Right cardiac atrium (tissue), 5 donors: ENCODE results near the gene FGF2. TPM values are rescaled to one million over a fixed set of nuclear protein-coding genes. Genes with fewer than 3 reads are reported as not detected.

Source experiments
- ATAC-seq, 2 donors: fragments of 200-7000 bp; cut with Tn5 transposase; one replicate each; pipeline versions ENCODE4 v1.8.0 to v1.9.1; 2020; ENCODE audit warnings: moderate library complexity in 2 of 2, mild to moderate bottlenecking in 1 of 2
- DNase-seq, 3 donors: peaks; one replicate each; pipeline ENCODE4 v3.0.0-alpha.2; 2020
- H3K27ac ChIP-seq: one replicate; pipeline ENCODE4 v1.5.1; 2013; ENCODE audit warnings: mild to moderate bottlenecking, low read length, control low read depth, moderate library complexity
- H3K27me3 ChIP-seq: one replicate; pipeline ENCODE4 v1.6.1; 2013; ENCODE audit not compliant: control insufficient read depth, insufficient read depth
- H3K4me1 ChIP-seq: one replicate; pipeline ENCODE4 v1.6.1; 2013; ENCODE audit warnings: low read length; ENCODE audit not compliant: control insufficient read depth, insufficient read depth
- H3K4me3 ChIP-seq: one replicate; pipeline ENCODE4 v1.5.1; 2013; ENCODE audit warnings: low read length, control low read depth
- H3K9me3 ChIP-seq: one replicate; pipeline ENCODE4 v1.6.1; 2013; ENCODE audit warnings: low read length; ENCODE audit not compliant: control insufficient read depth
- WGBS: extraction: QIAGEN DNeasy Blood & Tissue Kit; methylation state at CpG from one replicate; pipeline ENCODE4 v1.1.7; 2013; 5-methylcytosine and 5-hydroxymethylcytosine counted together
- intact Hi-C, 4 donors: fragments of 100-400 bp; cut with DNase I; formaldehyde crosslinking; loops; one replicate each; pipeline versions ENCODE4 v1.11.0 to v1.14.0; 2022 to 2023
- polyA plus RNA-seq: library from polyadenylated mRNA; stranded (reverse); fragments of 200-250 nt; gene quantifications from one replicate; pipeline ENCODE4 v1.2.3, GENCODE V29; 2013
- total RNA-seq, 4 donors: library from RNA; stranded (reverse); fragmentation: NEBNext Ultra II Directional; extraction: Animal tissue kit (Norgen Biotek cat#: 25700); gene quantifications; one replicate each; pipeline ENCODE4 v1.2.1, GENCODE V29; 2021
- donor health status: healthy with polysubstance abuse.
- donor health status: DM: no; HTN: yes; CAD: no.
- donor health status: DM: no; HTN: no; CAD: no.
- donor health status: DM: no; HTN: yes; CAD: no; lungs with severe emphysema.
- donor health status: DM: yes; HTN: yes; CAD: no.

FGF2 gene
- total and polyA plus RNA-seq, 5 donors, result 3.5 to 10.6 (median 7.5) TPM

DNA sequence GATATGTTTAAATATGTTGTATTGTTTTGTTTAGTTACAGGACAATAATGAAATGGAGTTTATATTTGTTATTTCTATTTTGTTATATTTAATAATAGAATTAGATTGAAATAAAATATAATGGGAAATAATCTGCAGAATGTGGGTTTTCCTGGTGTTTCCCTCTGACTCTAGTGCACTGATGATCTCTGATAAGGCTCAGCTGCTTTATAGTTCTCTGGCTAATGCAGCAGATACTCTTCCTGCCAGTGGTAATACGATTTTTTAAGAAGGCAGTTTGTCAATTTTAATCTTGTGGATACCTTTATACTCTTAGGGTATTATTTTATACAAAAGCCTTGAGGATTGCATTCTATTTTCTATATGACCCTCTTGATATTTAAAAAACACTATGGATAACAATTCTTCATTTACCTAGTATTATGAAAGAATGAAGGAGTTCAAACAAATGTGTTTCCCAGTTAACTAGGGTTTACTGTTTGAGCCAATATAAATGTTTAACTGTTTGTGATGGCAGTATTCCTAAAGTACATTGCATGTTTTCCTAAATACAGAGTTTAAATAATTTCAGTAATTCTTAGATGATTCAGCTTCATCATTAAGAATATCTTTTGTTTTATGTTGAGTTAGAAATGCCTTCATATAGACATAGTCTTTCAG, 68.8 kb downstream of the FGF2 start:
- peaks cover 3% of the 10 kb centered on the region for H3K4me1 ChIP-seq
- DNase-seq (no peak), ATAC-seq (no peak)
- no peaks in the 10 kb centered on the region for H3K9me3 ChIP-seq
- intact Hi-C loops, result no loop called here
- H3K27me3 ChIP-seq, result no peaks in the 10 kb centered on the region
- no peak overlapping the region for H3K27ac ChIP-seq
- no peak overlapping the region for H3K4me3 ChIP-seq
- 32% methylated on average over 1 of the region's 1 CpG for WGBS

DNA sequence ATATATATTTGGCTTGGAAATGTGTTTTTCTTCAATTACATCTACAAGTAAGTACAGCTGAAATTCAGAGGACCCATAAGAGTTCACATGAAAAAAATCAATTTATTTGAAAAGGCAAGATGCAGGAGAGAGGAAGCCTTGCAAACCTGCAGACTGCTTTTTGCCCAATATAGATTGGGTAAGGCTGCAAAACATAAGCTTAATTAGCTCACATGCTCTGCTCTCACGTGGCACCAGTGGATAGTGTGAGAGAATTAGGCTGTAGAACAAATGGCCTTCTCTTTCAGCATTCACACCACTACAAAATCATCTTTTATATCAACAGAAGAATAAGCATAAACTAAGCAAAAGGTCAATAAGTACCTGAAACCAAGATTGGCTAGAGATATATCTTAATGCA, 69.6 kb downstream of the FGF2 start:
- H3K4me1 ChIP-seq, result peaks cover 3% of the 10 kb centered on the region
- H3K4me3 ChIP-seq, result no peak overlapping the region
- no peak for ATAC-seq
- no peaks in the 10 kb centered on the region for H3K27me3 ChIP-seq
- no peak overlapping the region for H3K27ac ChIP-seq
- DNase-seq, result no peak
- 79% methylated on average over 1 of the region's 1 CpG for WGBS
- no peaks in the 10 kb centered on the region for H3K9me3 ChIP-seq
- intact Hi-C loops, result no loop called here

DNA sequence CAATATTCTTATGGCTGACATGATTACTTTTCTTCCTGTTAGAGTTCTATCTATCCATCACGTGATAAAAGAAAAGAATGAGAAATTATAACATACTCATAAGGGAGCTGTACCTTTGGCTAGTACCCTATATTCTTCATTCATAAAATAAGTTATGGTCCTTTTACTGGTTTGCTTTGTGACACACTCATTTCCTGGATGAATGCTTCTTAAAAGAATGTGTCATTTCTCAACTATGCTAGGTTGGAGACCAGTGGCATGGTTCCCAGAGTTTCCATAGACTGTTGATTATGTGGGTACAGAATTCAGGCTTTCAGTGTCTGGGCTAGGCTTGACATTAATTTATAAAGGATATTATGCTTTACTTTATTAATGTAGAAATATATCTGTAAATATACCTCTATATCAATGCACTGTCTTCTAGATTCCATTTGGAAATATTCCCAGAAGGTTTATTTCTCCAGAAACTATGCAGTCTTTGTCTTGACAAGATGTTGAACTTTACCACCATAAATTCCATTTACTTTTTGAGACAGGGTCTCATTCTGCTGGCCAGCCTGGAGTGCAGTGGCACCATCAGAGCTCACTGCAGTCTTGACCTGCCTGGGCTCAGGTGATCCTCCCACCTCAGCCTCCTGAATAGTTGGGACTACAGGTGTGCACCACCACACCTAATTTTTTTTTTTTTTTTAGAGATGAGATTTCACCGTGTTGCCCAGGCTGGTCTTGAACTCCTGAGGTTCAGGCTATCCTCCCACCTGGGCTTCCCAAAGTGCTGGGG, 71.9 kb downstream of the FGF2 start:
- Histone ChIP-seq H3K4me3 (no peak overlapping the region), H3K27me3 (no peaks in the 10 kb centered on the region), H3K4me1 (peaks cover 3% of the 10 kb centered on the region), H3K27ac (no peak overlapping the region), H3K9me3 (no peaks in the 10 kb centered on the region)
- intact Hi-C loops, result no loop called here
- ATAC-seq (peak; percentile 76 to 78), DNase-seq (no peak)
- WGBS, result 86% methylated on average over 2 of the region's 2 CpGs

- H3K9me3 ChIP-seq, result no peaks in the 10 kb centered on the region
- H3K27me3 ChIP-seq, result no peaks in the 10 kb centered on the region
- H3K4me3 ChIP-seq, result no peak overlapping the region
- ATAC-seq, result no peak
- intact Hi-C loops, result no loop called here
- peaks cover 3% of the 10 kb centered on the region for H3K4me1 ChIP-seq
- no peak overlapping the region for H3K27ac ChIP-seq
- DNase-seq, result no peak
- WGBS, result 94% methylated on average over 7 of the region's 7 CpGs
Observed at GRCh38 chr4:122899682-122900081, 73.1 kb downstream of the FGF2 start.

DNA sequence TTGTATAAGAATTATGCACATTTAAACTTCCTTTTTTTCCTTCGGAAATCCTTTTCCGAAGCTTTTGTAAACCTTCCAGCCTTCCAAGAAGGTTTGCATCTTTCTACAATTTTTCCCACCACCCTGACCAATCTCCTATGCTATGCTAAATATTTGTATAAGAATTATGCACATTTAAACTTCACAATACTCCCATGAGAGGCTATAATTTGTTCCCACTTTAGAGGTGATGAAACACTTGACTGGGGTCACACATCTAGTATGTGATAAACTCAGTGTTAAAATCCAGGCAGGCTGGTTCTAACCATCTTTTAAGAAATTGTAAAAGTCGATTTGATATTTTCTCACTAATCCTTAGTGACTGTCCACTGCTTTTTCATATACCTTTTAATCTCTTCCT, 73.7 kb downstream of the FGF2 start:
- intact Hi-C loops, result no loop called here
- Histone ChIP-seq H3K27ac (no peak overlapping the region), H3K4me1 (peaks cover 3% of the 10 kb centered on the region), H3K4me3 (no peak overlapping the region), H3K27me3 (no peaks in the 10 kb centered on the region), H3K9me3 (no peaks in the 10 kb centered on the region)
- WGBS, result 67% methylated on average over 3 of the region's 3 CpGs
- no peak for DNase-seq
- no peak for ATAC-seq

DNA sequence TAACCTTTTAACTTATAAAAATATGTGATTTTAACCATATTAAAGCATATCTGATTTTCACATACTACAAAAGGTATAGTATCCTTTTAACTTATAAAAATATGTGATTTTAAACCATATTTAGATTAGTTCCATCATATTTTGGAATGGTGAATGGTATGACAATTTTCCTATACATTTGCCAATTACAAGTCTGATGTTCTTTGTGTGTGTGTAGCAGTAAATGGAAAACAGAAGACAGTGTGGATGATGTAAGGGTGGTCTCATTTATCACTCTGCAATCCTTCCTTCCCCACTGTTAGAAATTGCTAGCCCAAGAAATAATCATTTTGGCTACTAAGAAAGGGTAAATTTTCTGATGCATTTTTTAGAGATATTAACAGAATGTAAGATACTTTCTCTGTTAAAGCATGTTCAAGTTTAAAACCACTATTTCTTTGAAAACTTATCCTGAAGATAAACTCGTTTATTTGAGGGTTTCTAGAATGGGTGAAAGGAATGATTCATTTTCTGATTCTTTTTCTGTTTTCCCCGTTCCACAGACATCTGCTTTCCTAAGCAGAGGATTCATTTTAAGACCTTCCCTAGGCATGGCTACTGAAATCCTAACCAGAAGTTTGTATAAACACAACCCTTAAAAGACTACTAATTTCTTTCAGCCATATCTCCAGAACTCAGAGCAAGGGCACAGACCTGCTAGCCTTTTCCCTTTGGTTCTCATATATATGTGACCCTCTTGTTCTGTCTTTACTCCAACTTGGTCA, 74.8 kb downstream of the FGF2 start:
- no peak overlapping the region for H3K27ac ChIP-seq
- WGBS, result 50% methylated on average over 2 of the region's 2 CpGs
- H3K4me1 ChIP-seq, result peaks cover 3% of the 10 kb centered on the region
- DNase-seq (no peak), ATAC-seq (no peak)
- H3K4me3 ChIP-seq, result no peak overlapping the region
- no peaks in the 10 kb centered on the region for H3K9me3 ChIP-seq
- intact Hi-C loops, result no loop called here
- no peaks in the 10 kb centered on the region for H3K27me3 ChIP-seq

DNA sequence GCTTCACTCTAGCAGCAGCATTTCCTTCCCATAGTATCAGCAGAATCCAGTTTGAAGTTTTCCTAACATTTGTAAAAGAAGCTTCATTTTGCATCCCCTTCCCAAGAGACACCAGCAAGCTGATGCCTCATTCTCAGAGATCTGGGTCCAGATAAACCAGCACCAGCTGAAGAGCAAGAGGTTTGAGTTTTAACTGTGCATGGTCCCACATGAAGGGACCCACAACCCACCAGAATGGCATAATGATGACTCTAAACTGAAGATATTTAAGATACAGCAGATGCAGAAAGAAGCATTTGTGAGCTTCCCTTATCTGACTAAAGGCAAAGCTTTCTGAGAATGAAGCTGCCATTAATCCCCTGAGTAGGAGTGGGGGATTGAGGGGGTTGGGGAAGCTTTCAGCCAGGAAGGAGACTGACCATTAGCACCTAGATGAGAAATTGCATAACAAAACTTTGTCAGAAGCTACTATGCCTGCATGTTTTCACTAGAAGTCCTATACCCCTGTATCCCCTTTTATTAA, 77.2 kb downstream of the FGF2 start:
- DNase-seq (no peak), ATAC-seq (no peak)
- H3K27me3 ChIP-seq, result no peaks in the 10 kb centered on the region
- H3K4me3 ChIP-seq, result no peak overlapping the region
- peaks cover 1% of the 10 kb centered on the region for H3K4me1 ChIP-seq
- no peak overlapping the region for H3K27ac ChIP-seq
- no peaks in the 10 kb centered on the region for H3K9me3 ChIP-seq
- intact Hi-C loops, result no loop called here

DNA sequence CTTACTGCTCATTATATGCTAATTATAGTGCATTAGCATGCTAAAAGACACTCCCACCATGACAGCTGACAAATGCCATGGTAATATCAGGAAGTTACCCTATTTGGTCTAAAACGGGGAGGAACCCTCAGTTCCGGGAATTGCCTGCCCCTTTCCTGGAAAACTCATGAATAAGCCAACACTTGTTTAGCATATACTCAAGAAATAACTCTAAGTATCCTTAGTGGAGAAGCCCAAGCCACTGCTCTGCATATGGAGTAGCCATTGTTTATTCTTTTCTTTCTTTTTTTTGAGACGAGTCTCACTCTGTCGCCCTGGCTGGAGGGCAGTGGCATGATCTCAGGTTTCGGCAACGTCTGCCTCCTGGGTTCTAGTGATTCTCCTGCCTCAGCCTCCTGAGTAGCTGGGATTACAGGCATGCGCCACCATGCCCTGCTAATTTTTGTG, 80.3 kb downstream of the FGF2 start:
- ATAC-seq, result no peak

DNA sequence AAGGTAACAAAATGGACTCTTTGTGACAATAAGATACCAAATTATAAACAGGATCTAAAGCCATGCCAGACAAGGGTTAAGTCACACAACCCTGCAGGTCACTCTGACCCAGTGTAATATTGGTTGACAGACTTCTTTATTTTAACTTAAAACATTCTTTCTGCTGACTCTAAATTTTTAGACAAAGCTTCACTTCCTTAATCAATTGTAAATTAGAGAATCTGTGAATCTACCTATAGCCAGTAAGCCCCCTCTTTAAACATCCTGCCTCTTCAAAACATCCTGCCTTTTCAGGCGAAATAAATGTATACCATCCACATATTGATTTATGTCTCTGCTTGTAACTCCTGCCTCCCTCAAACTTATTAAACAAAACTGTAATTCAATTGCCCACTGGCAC, 81.6 kb downstream of the FGF2 start:
- ATAC-seq (no peak), DNase-seq (no peak)
- no peak overlapping the region for H3K4me3 ChIP-seq
- 94% methylated on average over 1 of the region's 1 CpG for WGBS
- no peaks in the 10 kb centered on the region for H3K9me3 ChIP-seq
- no peak overlapping the region for H3K27ac ChIP-seq
- no peaks in the 10 kb centered on the region for H3K27me3 ChIP-seq
- intact Hi-C loops, result no loop called here
- H3K4me1 ChIP-seq, result no peaks in the 10 kb centered on the region

More for the DNA sequence above, 80.3 kb downstream of the FGF2 start:
- WGBS, result 94% methylated on average over 7 of the region's 7 CpGs
- Histone ChIP-seq H3K27ac (no peak overlapping the region), H3K4me1 (no peaks in the 10 kb centered on the region), H3K4me3 (no peak overlapping the region), H3K9me3 (no peaks in the 10 kb centered on the region), H3K27me3 (no peaks in the 10 kb centered on the region)
- intact Hi-C loops, result no loop called here
- no peak for DNase-seq

DNA sequence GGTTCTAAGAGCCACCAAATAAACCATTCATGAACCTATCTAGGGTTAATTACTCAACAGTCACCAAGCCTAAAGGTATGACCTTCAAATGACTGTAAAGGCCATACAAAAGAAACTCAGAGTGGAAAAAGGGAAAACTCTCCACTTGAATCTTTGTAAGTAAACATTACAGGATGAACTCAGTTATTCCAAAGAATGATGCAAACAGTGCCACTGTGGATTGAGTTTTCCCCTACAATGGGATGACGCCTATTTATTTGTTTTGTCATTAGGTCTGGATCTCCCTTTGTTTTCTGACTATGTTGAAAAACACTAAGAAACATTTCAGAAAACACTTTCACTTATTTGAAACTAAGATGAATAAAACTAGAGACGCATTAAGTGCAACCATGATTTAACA, 83.1 kb downstream of the FGF2 start:
- no peak overlapping the region for H3K4me3 ChIP-seq
- H3K4me1 ChIP-seq, result no peaks in the 10 kb centered on the region
- no peaks in the 10 kb centered on the region for H3K9me3 ChIP-seq
- intact Hi-C loops, result loop anchor here in 1 of 4 donors (5.0 kb wide), 1 partner anchor 152 kb away; no protein-coding TSS in a partner anchor
- no peak overlapping the region for H3K27ac ChIP-seq
- ATAC-seq (no peak), DNase-seq (no peak)
- 95% methylated on average over 2 of the region's 2 CpGs for WGBS
- no peaks in the 10 kb centered on the region for H3K27me3 ChIP-seq

DNA sequence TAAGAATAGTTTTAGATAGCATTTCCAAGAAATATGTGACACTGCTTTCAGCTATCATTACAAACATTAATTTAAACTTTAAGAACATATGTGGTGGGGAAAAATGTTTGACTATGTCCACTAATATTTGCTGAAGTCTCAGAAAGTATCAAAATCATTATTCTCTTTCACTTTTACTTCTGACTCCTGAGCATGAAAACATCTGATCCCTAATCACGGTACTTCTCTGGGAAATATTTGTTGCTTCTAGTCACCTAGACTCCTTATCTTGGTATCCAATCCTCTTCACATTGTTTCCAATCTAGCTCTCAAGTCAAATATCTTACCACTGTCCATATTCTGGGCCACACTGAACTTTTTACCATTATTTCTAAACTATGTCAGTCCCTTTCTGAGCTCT, 85.0 kb downstream of the FGF2 start:
- Histone ChIP-seq H3K9me3 (no peaks in the 10 kb centered on the region), H3K27ac (no peak overlapping the region), H3K4me1 (no peaks in the 10 kb centered on the region), H3K27me3 (no peaks in the 10 kb centered on the region), H3K4me3 (no peak overlapping the region)
- WGBS, result 59% methylated on average over 1 of the region's 1 CpG
- DNase-seq (no peak), ATAC-seq (no peak)
- intact Hi-C loops, result loop anchor here in 1 of 4 donors (5.0 kb wide), 1 partner anchor 154 kb away; no protein-coding TSS in a partner anchor
